ENCODE data around the gene KMT5B. TPM values are rescaled to one million over a fixed set of nuclear protein-coding genes. Genes with fewer than 3 reads are reported as not detected.
A peak's percentile ranks its signal among the peaks of the same experiment; 100 is the strongest.

KMT5B gene
- total and polyA plus RNA-seq, 2 of the 13 experiments (the other 11 are each of a cell fraction or from before 2014, with no cell fraction given), result 17.6 to 23.7 TPM

- TF ChIP-seq ZNF766 (CRISPR knock-in tag; IDR thresholded peaks at IDR 0.05; ENCODE audit: borderline replicate concordance) (0 out of 2 replicates have a peak, but pooled peaks have one; percentile 56), ZNF34 (CRISPR knock-in tag; IDR thresholded peaks at IDR 0.05; ENCODE audit: borderline replicate concordance) (no peak), KDM6A (CRISPR knock-in tag; IDR thresholded peaks at IDR 0.05; ENCODE audit: low read depth) (no peak), ZNF891 (CRISPR knock-in tag; IDR thresholded peaks at IDR 0.05) (no peak), KLF12 (CRISPR knock-in tag; IDR thresholded peaks at IDR 0.05; ENCODE audit: borderline replicate concordance) (0 out of 2 replicates have a peak, but pooled peaks have one; percentile 29), KLF11 (CRISPR knock-in tag; IDR thresholded peaks at IDR 0.05) (no peak), MXD3 (CRISPR knock-in tag; IDR thresholded peaks at IDR 0.05) (no peak), PREB (CRISPR knock-in tag; IDR thresholded peaks at IDR 0.05) (no peak), PRDM10 (CRISPR knock-in tag; IDR thresholded peaks at IDR 0.05; ENCODE audit: low read depth) (no peak), SP4 (CRISPR knock-in tag; IDR thresholded peaks at IDR 0.05) (no peak), ARNT (IDR thresholded peaks at IDR 0.05) (no peak), WIZ (CRISPR knock-in tag; IDR thresholded peaks at IDR 0.05) (no peak), SNAPC5 (CRISPR knock-in tag; IDR thresholded peaks at IDR 0.05; ENCODE audit: borderline replicate concordance) (no peak), SAP130 (CRISPR knock-in tag; IDR thresholded peaks at IDR 0.05; ENCODE audit: low read depth) (no peak), SRSF1 (optimal IDR thresholded peaks at IDR 0.05; ENCODE audit: low read depth, low read length) (no peak), ZNF580 (CRISPR knock-in tag; IDR thresholded peaks at IDR 0.05; ENCODE audit: borderline replicate concordance, low read depth) (no peak), RORA (CRISPR knock-in tag; IDR thresholded peaks at IDR 0.05) (no peak), MTF2 (CRISPR knock-in tag; IDR thresholded peaks at IDR 0.05; ENCODE audit: borderline replicate concordance) (no peak), FOXJ3 (CRISPR knock-in tag; IDR thresholded peaks at IDR 0.05; ENCODE audit: borderline replicate concordance) (no peak), NFE2L2 (IDR thresholded peaks at IDR 0.05; ENCODE audit: low read length) (no peak), ZNF329 (CRISPR knock-in tag; IDR thresholded peaks at IDR 0.05; ENCODE audit: low read depth) (0 out of 2 replicates have a peak, but pooled peaks have one; percentile 12), ZGPAT (CRISPR knock-in tag; IDR thresholded peaks at IDR 0.05) (no peak), MXD1 (CRISPR knock-in tag; IDR thresholded peaks at IDR 0.05) (peak; percentile 32; the same call in 1 of the 2 replicates), CBX2 (IDR thresholded peaks at IDR 0.05; ENCODE audit: low read depth, low read length) (no peak), CBX2 (CRISPR knock-in tag; IDR thresholded peaks at IDR 0.05; ENCODE audit: low read depth) (no peak)
Observed at GRCh38 chr11:68146010-68146540, 67.0 kb downstream of the KMT5B start (continued).

All from HepG2 (cell line).